HUES48 (cell line): ENCODE data around the gene HSD17B4.
"Not testable (repeated sequence)": the region's sequence is repeated elsewhere in the genome, so short reads cannot be mapped to it uniquely, and the experiment has no call there.

Experiments
- H3K27ac ChIP-seq: one replicate; pipeline ENCODE4 v1.7.0; 2013; ENCODE audit warnings: low read depth, low read length, inconsistent platforms
- H3K27me3 ChIP-seq: 2 replicates; pipeline ENCODE4 v1.6.1; 2013; ENCODE audit warnings: mild to moderate bottlenecking, low read length; ENCODE audit not compliant: control insufficient read depth, insufficient read depth
- H3K36me3 ChIP-seq: 2 replicates; pipeline ENCODE4 v1.6.1; 2013; ENCODE audit warnings: low read length; ENCODE audit not compliant: control insufficient read depth, insufficient read depth
- H3K4me1 ChIP-seq: 2 replicates; pipeline ENCODE4 v1.6.1; 2013; ENCODE audit warnings: mild to moderate bottlenecking, low read length; ENCODE audit not compliant: control insufficient read depth, insufficient read depth
- H3K4me3 ChIP-seq: 2 replicates; pipeline ENCODE4 v1.5.1; 2013; ENCODE audit warnings: mild to moderate bottlenecking, low read depth, low read length
- H3K9ac ChIP-seq: 2 replicates; pipeline ENCODE4 v1.6.1; 2013; ENCODE audit warnings: mild to moderate bottlenecking, low read depth, low read length, moderate library complexity
- H3K9me3 ChIP-seq: 2 replicates; pipeline ENCODE4 v1.6.1; 2013; ENCODE audit warnings: low read length; ENCODE audit not compliant: control insufficient read depth, insufficient read depth

Gene HSD17B4

DNA sequence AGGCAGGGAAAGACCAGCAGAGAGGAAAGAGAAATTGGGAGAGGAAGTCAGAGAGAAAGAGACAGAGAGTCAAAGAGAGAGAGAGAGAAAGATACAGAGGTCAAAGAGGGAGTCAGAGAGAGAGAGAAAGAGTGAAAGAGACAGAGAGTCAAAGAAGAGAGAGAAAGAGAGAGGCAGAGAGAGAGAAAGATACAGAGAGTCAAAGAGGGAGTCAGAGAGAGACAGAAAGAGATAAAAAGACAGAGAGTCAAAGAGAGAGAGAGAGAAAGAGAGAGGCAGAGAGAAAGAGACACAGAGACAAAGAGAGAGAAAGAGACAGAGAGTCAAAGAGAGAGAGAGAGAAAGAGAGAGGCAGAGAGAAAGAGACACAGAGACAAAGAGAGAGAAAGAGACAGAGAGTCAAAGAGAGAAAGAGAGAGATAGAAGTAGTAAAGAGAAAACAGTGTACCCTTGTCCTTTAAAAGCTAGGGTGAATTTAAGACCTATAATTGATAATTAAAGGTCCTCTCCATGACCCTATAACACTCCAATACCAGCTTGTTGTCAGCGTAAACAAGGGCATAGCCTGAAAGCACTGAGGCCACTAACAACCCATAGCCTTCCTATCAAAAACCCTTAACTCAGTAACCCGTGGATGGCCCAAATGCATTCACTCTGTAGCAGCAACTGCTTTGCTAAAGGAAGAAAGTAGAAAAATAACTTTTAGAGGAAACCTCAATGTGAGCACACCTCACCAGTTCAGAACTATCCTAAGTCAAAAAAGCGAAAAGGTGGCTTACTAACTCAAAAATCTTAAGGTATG, 14.3 kb upstream of the HSD17B4 start:
- H3K27me3 ChIP-seq, H3K9ac ChIP-seq, H3K4me1 ChIP-seq, H3K4me3 ChIP-seq, H3K9me3 ChIP-seq, H3K27ac ChIP-seq, H3K36me3 ChIP-seq: not testable (repeated sequence)

DNA sequence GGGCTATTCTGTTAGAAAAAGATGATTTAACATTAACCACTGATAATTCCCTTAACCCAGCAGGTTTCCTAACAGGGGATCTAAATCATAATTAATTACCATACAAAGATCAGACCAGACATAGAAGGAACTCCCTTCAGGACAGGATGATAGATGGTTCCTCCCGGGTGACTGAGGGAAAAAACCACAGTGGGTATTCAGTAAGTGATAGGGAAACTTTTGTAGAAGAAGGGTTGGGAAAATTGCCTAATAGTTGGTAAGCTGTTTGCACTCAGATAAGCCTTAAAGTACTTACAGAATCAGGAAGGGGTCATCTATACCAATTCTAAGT, 13.7 kb upstream of the HSD17B4 start:
- not testable (repeated sequence) for H3K27me3 ChIP-seq, H3K36me3 ChIP-seq, H3K4me1 ChIP-seq, H3K27ac ChIP-seq, H3K9me3 ChIP-seq, H3K4me3 ChIP-seq, H3K9ac ChIP-seq

DNA sequence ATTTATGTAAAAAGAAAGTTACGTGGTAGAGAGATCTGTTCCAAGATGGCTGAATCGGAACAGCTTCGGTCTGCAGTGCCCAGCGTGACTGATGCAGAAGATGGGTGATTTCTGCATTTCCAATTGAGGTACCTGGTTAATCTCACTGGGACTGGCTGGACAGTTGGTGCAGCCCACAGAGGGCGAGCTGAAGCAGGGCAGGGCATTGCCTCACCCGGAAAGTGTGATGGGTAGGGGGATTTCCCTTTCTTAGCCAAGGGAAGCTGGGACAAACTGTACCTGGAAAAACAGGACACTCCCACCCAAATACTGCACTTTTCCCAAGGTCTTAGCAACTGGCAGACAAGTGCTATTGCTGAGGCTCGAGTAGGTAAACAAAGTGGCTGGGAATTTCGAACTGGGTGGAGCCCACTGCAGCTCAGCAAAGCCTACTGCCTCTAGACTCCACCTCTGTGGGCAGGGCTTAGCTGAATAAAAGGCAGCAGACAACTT, 13.1 kb upstream of the HSD17B4 start:
- Histone ChIP-seq H3K36me3 (no peaks in the 10 kb centered on the region), H3K27me3 (no peaks in the 10 kb centered on the region), H3K27ac (no peak overlapping the region), H3K4me3 (no peak overlapping the region), H3K9ac (no peak overlapping the region), H3K4me1 (no peaks in the 10 kb centered on the region), H3K9me3 (peaks cover 7% of the 10 kb centered on the region)

DNA sequence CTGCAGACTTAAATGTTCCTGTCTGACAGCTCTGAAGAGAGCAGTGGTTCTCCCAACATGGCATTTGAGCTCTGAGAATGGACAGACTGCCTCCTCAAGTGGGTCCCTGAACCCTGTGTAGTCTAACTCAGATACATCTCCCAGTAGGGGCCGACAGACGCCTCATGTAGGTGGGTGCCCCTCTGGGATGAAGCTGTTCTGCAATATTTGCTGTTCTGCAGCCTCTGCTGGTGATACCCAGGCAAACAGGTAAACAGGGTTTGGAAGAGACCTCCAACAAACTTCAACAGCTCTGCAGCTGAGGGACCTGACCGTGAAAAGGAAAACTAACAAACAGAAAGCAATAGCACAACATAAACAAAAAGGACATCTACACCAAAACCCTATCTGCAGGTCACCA, 12.7 kb upstream of the HSD17B4 start:
- H3K9ac ChIP-seq, H3K4me3 ChIP-seq, H3K27ac ChIP-seq, H3K4me1 ChIP-seq, H3K36me3 ChIP-seq, H3K27me3 ChIP-seq, H3K9me3 ChIP-seq: not testable (repeated sequence)

DNA sequence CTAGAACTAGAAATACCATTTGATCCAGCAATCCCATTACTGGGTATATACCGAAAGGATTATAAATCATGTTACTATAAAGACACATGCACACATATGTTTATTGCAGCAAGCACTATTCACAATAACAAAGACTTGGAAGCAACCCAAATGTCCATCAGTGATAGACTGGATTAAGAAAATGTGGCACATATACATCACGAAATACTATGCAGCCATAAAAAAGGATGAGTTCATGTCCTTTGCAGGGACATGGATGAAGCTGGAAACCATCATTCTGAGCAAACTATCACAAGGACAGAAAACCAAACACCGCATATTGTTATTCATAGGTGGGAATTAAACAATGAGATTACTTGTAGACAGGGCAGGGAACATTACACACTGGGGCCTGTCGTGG, 7.7 kb upstream of the HSD17B4 start:
- H3K36me3 ChIP-seq, H3K4me1 ChIP-seq, H3K4me3 ChIP-seq, H3K27ac ChIP-seq, H3K9ac ChIP-seq, H3K27me3 ChIP-seq, H3K9me3 ChIP-seq: not testable (repeated sequence)

DNA sequence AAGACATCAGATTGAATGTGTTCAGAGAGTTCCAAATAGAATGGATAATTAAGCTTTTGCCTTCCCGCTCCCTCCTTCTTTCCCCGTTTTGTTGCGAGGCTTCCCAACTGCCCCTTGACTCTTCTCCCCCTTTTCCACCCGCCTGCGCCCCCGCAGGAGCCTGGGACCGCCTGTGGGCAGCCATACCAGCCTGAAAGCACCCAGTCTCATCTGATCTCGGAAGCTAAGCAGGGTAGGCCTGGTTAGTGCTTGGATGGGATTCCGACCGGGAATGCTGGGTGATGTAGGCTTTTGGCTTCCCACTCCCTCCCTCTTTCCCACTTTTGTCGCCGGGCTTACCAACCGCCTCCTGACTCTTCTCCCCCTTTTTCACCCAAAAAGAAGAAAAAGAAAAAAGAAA, 6.8 kb upstream of the HSD17B4 start:
- Histone ChIP-seq H3K27me3 (no peaks in the 10 kb centered on the region), H3K4me3 (0 out of 2 replicates have a peak overlapping the region, but pooled peaks have one; percentile 30), H3K4me1 (peaks cover 8% of the 10 kb centered on the region; the same call in 1 of the 2 replicates), H3K27ac (no peak overlapping the region), H3K9me3 (0 out of 2 replicates have a peak, but pooled peaks cover 8% of the 10 kb centered on the region), H3K9ac (no peak overlapping the region), H3K36me3 (no peaks in the 10 kb centered on the region)

DNA sequence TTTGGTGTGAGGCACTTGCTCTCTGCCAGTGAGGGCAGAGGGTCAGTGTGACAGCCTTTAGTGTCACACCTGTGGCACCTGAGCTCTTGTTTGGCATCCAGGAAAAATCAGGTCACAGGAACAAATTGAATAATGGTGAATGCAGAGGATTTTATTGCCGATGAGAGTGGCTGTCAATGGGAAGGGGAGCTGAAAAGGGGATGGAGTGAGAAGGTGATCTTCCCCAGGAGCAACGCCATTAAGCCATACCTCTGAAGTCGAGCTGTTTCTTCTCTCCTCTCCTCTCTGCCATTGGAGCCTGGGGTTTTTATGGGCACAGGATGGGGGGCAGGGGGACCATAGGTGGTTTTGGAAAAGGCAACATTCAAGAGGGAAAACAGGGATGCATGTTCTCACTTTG, 2.4 kb upstream of the HSD17B4 start:
- H3K27ac ChIP-seq, result no peak overlapping the region
- no peak overlapping the region for H3K4me3 ChIP-seq
- peaks cover 26% of the 10 kb centered on the region for H3K4me1 ChIP-seq
- no peaks in the 10 kb centered on the region for H3K36me3 ChIP-seq
- no peaks in the 10 kb centered on the region for H3K27me3 ChIP-seq
- no peak overlapping the region for H3K9ac ChIP-seq
- 0 out of 2 replicates have a peak, but pooled peaks cover 8% of the 10 kb centered on the region for H3K9me3 ChIP-seq

DNA sequence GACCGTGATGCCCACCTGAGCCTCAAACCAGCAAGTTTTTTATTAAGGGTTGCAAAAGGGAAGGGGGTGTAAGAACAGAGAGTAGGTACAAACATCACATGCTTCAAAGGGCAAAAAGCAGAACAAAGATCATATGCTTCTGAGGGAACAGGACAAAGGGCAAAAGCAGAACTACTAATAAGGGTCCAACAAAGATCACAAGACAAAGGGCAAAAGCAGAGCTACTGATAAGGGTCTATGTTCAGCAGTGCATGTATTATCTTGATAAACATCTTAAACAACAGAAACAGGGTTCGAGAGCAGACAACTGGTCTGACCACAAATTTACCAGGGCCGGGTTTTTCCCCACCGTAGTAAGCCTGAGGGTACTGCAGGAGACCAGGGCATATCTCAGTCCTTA, 1.7 kb upstream of the HSD17B4 start:
- not testable (repeated sequence) for H3K9ac ChIP-seq, H3K36me3 ChIP-seq, H3K9me3 ChIP-seq, H3K27me3 ChIP-seq, H3K4me3 ChIP-seq, H3K27ac ChIP-seq
- H3K4me1 ChIP-seq, result peaks cover 24% of the 10 kb centered on the region

DNA sequence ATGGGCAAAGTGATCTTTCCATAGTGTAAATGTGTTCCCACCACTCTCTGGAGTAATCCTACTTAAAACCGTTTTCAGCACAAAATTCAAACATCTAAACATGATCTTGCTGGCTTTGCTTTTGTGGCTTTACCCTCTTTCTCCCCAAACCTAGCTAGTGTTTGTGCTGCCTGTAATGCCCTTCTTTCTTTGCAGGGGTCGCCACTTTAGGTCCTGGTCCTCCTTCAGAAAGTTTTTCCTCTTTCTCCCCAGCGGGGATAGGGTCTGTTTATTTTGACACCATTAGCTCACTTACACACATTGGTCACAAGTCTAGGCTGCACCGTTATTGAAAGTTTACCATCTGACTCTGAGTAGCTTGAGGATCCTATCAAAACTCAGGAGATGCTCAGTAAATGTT, 736 bp upstream of the HSD17B4 start:
- Histone ChIP-seq H3K4me1 (peaks cover 28% of the 10 kb centered on the region), H3K4me3 (peak overlapping the region; percentile 83; the same call in 1 of the 2 replicates), H3K27me3 (no peaks in the 10 kb centered on the region), H3K36me3 (peaks cover 7% of the 10 kb centered on the region; the same call in 1 of the 2 replicates), H3K27ac (no peak overlapping the region), H3K9ac (no peak overlapping the region), H3K9me3 (0 out of 2 replicates have a peak, but pooled peaks cover 8% of the 10 kb centered on the region)

DNA sequence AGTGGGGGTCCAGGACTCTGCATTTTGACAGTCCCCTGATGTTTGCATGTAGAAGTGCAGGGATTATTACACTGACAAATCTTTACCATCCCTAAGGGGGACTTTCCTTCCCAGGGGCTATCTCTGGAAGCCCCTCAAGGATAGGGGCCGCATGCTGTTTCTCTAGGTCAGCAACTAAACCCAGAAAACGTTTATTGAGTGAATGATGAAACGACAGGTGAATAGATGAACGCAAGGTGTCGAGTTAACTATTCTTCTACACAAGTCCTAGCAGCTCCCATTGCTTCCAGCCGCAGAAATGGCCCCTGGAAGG, 281 bp upstream of the HSD17B4 start:
- peak overlapping the region; percentile 98 for H3K27ac ChIP-seq
- peak overlapping the region; percentile 83 for H3K4me3 ChIP-seq
- no peaks in the 10 kb centered on the region for H3K27me3 ChIP-seq
- peaks cover 31% of the 10 kb centered on the region for H3K4me1 ChIP-seq
- 0 out of 2 replicates have a peak, but pooled peaks cover 8% of the 10 kb centered on the region for H3K9me3 ChIP-seq
- H3K9ac ChIP-seq, result no peak overlapping the region
- peaks cover 11% of the 10 kb centered on the region for H3K36me3 ChIP-seq

DNA sequence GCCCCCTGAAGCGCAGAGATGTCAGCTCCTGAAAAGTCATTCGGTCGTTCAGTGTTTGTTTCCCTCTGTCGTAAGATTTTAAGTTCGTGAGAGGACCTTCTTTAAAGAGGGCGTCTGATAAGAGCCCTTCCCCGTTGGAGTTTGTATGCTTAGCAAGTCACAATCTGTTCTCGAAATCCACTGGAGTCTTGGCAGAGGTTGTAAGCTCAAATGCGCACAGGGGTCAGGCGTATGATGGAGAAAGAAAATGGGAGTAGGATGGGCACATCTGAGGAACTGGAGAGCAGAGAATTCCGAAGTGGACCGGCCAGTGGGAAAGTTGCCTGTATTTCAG, 710 bp downstream of the HSD17B4 start:
- 0 out of 2 replicates have a peak, but pooled peaks cover 8% of the 10 kb centered on the region for H3K9me3 ChIP-seq
- H3K27me3 ChIP-seq, result no peaks in the 10 kb centered on the region
- H3K4me1 ChIP-seq, result peaks cover 40% of the 10 kb centered on the region
- peak overlapping the region; percentile 83 for H3K4me3 ChIP-seq
- H3K27ac ChIP-seq, result peak overlapping the region; percentile 98
- peak overlapping the region; percentile 94 for H3K9ac ChIP-seq
- peaks cover 16% of the 10 kb centered on the region for H3K36me3 ChIP-seq
